Hepatic stellate cell (primary cell): ENCODE data around the gene PSD4.

Experiments
- DNase-seq: peaks from one replicate; pipeline ENCODE4 v3.0.0; 2011; ENCODE audit warnings: low spot score

Gene PSD4

GRCh38 chr2:113167962-113168340 lies 5.8 kb upstream of the PSD4 start:
- DNase-seq = no peak

GRCh38 chr2:113169002-113169530 lies 4.7 kb upstream of the PSD4 start:
- DNase-seq = no peak

- DNase-seq = no peak
Measured at GRCh38 chr2:113169586-113169985, 4.2 kb upstream of the PSD4 start.

GRCh38 chr2:113171334-113172075 lies 2.3 kb upstream of the PSD4 start:
- DNase-seq = no peak

GRCh38 chr2:113172721-113173541 lies 840 bp upstream of the PSD4 start:
- no peak for DNase-seq

GRCh38 chr2:113174376-113174750 lies 592 bp downstream of the PSD4 start:
- DNase-seq = no peak

GRCh38 chr2:113175042-113175628 lies 1.4 kb downstream of the PSD4 start:
- no peak for DNase-seq

- no peak for DNase-seq
Measured at GRCh38 chr2:113175736-113176695, 2.2 kb downstream of the PSD4 start.

- DNase-seq = no peak
Measured at GRCh38 chr2:113176696-113177355, 3.1 kb downstream of the PSD4 start.

- DNase-seq = no peak
Measured at GRCh38 chr2:113178069-113178746, 4.4 kb downstream of the PSD4 start.

GRCh38 chr2:113178891-113179290 lies 5.1 kb downstream of the PSD4 start:
- DNase-seq = no peak

GRCh38 chr2:113179446-113180045 lies 5.8 kb downstream of the PSD4 start:
- DNase-seq = no peak

- no peak for DNase-seq
Measured at GRCh38 chr2:113180131-113180946, 6.6 kb downstream of the PSD4 start.

GRCh38 chr2:113181258-113182051 lies 7.7 kb downstream of the PSD4 start:
- DNase-seq = no peak

GRCh38 chr2:113182471-113183260 lies 8.9 kb downstream of the PSD4 start:
- no peak for DNase-seq

GRCh38 chr2:113183264-113183663 lies 9.5 kb downstream of the PSD4 start:
- DNase-seq = no peak

- no peak for DNase-seq
Measured at GRCh38 chr2:113183703-113184102, 9.9 kb downstream of the PSD4 start.
